AG09309 (cell line): ENCODE results near the gene CLTB.
"Not testable (repeated sequence)": the region's sequence is repeated elsewhere in the genome, so short reads cannot be mapped to it uniquely, and the experiment has no call there.

Experiments used
- DNase-seq: peaks from one replicate; pipeline ENCODE4 v3.0.0-alpha.2; 2010; ENCODE audit warnings: low read depth
- H3K4me3 ChIP-seq: 2 replicates; pipeline ENCODE4 v1.5.1; 2011; ENCODE audit warnings: mild to moderate bottlenecking, low read depth, low read length, moderate library complexity; ENCODE audit not compliant: control insufficient read depth
- CTCF ChIP-seq: IDR thresholded peaks from 2 replicates; pipeline ENCODE4 v1.5.1; 2011; ENCODE audit warnings: mild to moderate bottlenecking, low read depth, low read length, inconsistent platforms; ENCODE audit not compliant: insufficient read depth, control insufficient read depth; ENCODE audit errors: missing control alignments

Gene CLTB

GRCh38 chr5:176410486-176411180 is 5.7 kb downstream of the CLTB start:
- DNase-seq, result no peak
- no peak for TF ChIP-seq CTCF
- H3K4me3 ChIP-seq, result no peak overlapping the region

DNA sequence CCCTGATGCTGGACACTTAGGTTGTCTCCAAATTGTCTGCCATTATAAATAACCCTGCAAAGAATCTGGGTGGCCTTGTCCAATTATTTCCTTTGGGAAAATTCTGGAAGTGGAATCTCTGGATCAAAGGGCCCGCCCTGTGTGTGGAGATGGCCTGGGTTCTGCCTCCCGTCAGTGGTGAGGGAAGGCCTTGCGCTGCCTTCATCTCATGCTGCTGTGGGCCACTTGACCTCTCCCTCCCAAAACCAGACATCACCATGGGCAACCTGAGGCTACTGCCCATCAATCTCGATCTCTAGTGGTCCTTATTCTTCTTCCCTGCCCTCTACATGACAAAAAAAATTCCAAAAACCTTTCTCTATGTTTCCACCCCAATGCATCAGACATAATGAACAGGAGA is 6.6 kb downstream of the CLTB start:
- H3K4me3 ChIP-seq, result no peak overlapping the region
- no peak for DNase-seq
- no peak for TF ChIP-seq CTCF

GRCh38 chr5:176408590-176408989 is 7.7 kb downstream of the CLTB start:
- H3K4me3 ChIP-seq, result no peak overlapping the region
- DNase-seq, result no peak
- TF ChIP-seq CTCF, result no peak

DNA sequence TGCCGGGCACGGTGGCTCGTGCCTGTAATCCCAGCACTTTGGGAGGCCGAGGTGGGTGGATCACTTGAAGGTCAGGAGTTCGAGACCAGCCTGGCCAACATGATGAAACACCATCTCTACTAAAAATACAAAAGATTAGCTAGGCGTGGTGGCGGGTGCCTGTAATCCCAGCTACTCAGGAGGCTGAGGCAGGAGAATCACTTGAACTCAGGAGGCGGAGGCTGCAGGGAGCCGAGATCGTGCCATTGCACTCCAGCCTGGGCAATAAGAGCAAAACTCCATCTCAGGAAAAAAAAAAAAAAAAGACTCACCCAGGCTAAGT is 8.1 kb downstream of the CLTB start:
- H3K4me3 ChIP-seq, DNase-seq: not testable (repeated sequence)

- no peak for DNase-seq
- TF ChIP-seq CTCF, result no peak
- no peak overlapping the region for H3K4me3 ChIP-seq
These were observed 8.7 kb downstream of the CLTB start for GRCh38 chr5:176407456-176408251.

DNA sequence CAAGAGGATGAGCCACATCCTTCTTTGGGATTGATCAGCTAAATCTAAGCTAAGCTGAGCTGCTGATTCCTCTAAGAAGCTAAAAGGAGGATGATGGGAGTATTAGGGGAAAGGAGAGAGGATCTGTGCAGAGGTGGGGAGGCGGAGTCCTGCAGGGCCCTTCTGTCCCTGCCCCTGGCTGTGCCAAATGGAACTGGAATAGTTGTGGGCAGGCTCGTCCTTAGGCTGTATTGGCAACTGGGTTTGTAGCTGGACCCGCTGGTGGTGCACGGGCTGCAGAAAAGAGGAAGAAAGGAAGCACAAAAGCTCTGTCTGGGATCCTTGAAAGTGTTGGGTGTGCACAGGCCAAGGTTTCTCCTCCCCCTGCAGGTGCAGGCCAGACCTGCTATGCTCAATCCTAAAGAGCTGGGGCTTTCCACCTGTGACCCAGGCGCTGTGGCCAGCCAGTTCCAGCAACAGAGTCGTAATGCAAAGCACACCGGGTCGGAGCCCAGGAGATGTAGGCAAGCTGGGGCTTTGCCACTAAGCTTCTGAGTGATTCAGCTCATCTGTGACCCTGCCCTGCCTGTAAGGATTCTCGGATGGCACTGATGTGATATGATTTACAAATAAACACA is 9.8 kb downstream of the CLTB start:
- TF ChIP-seq CTCF, result no peak
- no peak overlapping the region for H3K4me3 ChIP-seq
- DNase-seq, result no peak
